Neural progenitor cell (in vitro differentiated cells): ENCODE measurements around the gene SCN9A. TPM values are rescaled to one million over a fixed set of nuclear protein-coding genes. Genes with fewer than 3 reads are reported as not detected.

ENCODE experiments used
- DNase-seq: peaks from one replicate; pipeline ENCODE4 v3.0.0-alpha.2; 2016; ENCODE audit warnings: low spot score
- H2AFZ ChIP-seq: fragments of 200-600 bp; sonication (generic); replicated peaks from 2 replicates; pipeline ENCODE4 v1.6.1; 2016; ENCODE audit warnings: antibody characterized with exemption
- H3F3A ChIP-seq: fragments of 200-600 bp; sonication (generic); 2 replicates; pipeline ENCODE4 v1.6.1; 2016; ENCODE audit warnings: antibody characterized with exemption, low read depth
- H3K27ac ChIP-seq: fragments of 200-600 bp; sonication (generic); 2 replicates; pipeline ENCODE4 v1.5.1; 2016; ENCODE audit warnings: mild to moderate bottlenecking
- H3K27me3 ChIP-seq: fragments of 200-600 bp; sonication (generic); 2 replicates; pipeline ENCODE4 v1.6.1; 2016; ENCODE audit warnings: mild to moderate bottlenecking, moderate library complexity
- H3K36me3 ChIP-seq: fragments of 200-600 bp; sonication (generic); 2 replicates; pipeline ENCODE4 v1.5.1; 2016
- H3K4me1 ChIP-seq: fragments of 200-600 bp; sonication (generic); 2 replicates; pipeline ENCODE4 v1.6.1; 2016; ENCODE audit warnings: mixed run types
- H3K4me2 ChIP-seq: fragments of 200-600 bp; sonication (generic); 2 replicates; pipeline ENCODE4 v1.6.1; 2016
- H3K4me3 ChIP-seq: fragments of 200-600 bp; sonication (generic); 2 replicates; pipeline ENCODE4 v1.5.1; 2016
- H3K79me2 ChIP-seq: fragments of 200-600 bp; sonication (generic); 2 replicates; pipeline ENCODE4 v1.6.1; 2016; ENCODE audit warnings: low read depth
- H3K9ac ChIP-seq: fragments of 200-600 bp; sonication (generic); 2 replicates; pipeline ENCODE4 v1.6.1; 2016
- H3K9me3 ChIP-seq: fragments of 200-600 bp; sonication (generic); 2 replicates; pipeline ENCODE4 v1.5.1; 2016; ENCODE audit warnings: low read depth
- H4K20me1 ChIP-seq: fragments of 200-600 bp; sonication (generic); 2 replicates; pipeline ENCODE4 v1.6.1; 2016; ENCODE audit warnings: low read depth
- H3K27ac Mint-ChIP-seq: 3 replicates; pipeline ENCODE4 v1.8.0; 2021; ENCODE audit warnings: mixed read lengths
- H3K27me3 Mint-ChIP-seq: 2 replicates; pipeline ENCODE4 v1.8.0; 2022; ENCODE audit warnings: low read depth, mild to moderate bottlenecking, inconsistent platforms, moderate library complexity, mixed read lengths; ENCODE audit not compliant: insufficient read depth
- H3K36me3 Mint-ChIP-seq: 3 replicates; pipeline ENCODE4 v1.8.0; 2021; ENCODE audit warnings: mixed read lengths
- H3K4me1 Mint-ChIP-seq: 3 replicates; pipeline ENCODE4 v1.8.0; 2021; ENCODE audit warnings: mixed read lengths
- H3K4me3 Mint-ChIP-seq: 3 replicates; pipeline ENCODE4 v1.8.0; 2021; ENCODE audit warnings: mild to moderate bottlenecking, moderate library complexity, mixed read lengths
- H3K9me3 Mint-ChIP-seq: 3 replicates; pipeline ENCODE4 v1.8.0; 2020; ENCODE audit warnings: mixed read lengths
- EZH2 ChIP-seq: fragments of 200-600 bp; sonication (generic); IDR thresholded peaks from 2 replicates; pipeline ENCODE4 v1.6.1; 2017; ENCODE audit warnings: antibody characterized with exemption, mild to moderate bottlenecking, moderate library complexity
- EZH2phosphoT487 ChIP-seq: fragments of 200-600 bp; sonication (generic); IDR thresholded peaks from 2 replicates; pipeline ENCODE4 v1.6.1; 2017; ENCODE audit warnings: antibody characterized with exemption
- total RNA-seq: library from RNA; depleted of rRNA; stranded (reverse); fragments of >200 nt; gene quantifications from 2 replicates; pipeline ENCODE4 v1.2.3, GENCODE V29; 2015; ENCODE audit warnings: low replicate concordance
- TF ChIP-seq, protein P1 (sequence below): fragments of 200-600 bp; sonication (generic); IDR thresholded peaks from 2 replicates; pipeline ENCODE4 v1.5.1; 2017; ENCODE audit warnings: antibody characterized with exemption, mild to moderate bottlenecking

Gene SCN9A
- total RNA-seq, 1 donor from 2014 or later, result 1.1 TPM

DNA sequence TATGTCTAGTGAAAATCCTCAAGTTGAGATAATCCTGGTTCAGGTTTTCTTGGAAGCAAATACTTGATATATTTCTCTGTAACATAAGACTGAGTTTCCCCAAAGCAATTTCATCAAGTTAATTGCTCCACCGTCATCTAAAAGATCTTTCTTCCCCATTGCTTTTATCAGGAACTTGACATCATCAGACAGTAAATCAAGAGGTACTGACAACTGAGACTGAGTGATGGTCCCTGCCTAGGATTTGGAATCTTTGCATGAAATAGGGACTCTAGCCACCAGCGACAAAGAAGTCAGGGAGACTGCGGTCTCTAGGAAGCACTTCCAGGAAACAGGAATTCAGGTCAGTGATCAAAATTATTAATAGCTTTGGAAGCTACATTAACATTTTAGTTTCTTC, 204.5 kb downstream of the SCN9A start:
- TF ChIP-seq EZH2, result no peak
- TF ChIP-seq EZH2phosphoT487, result no peak
- TF ChIP-seq, protein P1, sequence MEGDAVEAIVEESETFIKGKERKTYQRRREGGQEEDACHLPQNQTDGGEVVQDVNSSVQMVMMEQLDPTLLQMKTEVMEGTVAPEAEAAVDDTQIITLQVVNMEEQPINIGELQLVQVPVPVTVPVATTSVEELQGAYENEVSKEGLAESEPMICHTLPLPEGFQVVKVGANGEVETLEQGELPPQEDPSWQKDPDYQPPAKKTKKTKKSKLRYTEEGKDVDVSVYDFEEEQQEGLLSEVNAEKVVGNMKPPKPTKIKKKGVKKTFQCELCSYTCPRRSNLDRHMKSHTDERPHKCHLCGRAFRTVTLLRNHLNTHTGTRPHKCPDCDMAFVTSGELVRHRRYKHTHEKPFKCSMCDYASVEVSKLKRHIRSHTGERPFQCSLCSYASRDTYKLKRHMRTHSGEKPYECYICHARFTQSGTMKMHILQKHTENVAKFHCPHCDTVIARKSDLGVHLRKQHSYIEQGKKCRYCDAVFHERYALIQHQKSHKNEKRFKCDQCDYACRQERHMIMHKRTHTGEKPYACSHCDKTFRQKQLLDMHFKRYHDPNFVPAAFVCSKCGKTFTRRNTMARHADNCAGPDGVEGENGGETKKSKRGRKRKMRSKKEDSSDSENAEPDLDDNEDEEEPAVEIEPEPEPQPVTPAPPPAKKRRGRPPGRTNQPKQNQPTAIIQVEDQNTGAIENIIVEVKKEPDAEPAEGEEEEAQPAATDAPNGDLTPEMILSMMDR, result no peak
- H3K27ac Mint-ChIP-seq, result no peak overlapping the region
- H3K79me2 ChIP-seq, result no peaks in the 10 kb centered on the region

DNA sequence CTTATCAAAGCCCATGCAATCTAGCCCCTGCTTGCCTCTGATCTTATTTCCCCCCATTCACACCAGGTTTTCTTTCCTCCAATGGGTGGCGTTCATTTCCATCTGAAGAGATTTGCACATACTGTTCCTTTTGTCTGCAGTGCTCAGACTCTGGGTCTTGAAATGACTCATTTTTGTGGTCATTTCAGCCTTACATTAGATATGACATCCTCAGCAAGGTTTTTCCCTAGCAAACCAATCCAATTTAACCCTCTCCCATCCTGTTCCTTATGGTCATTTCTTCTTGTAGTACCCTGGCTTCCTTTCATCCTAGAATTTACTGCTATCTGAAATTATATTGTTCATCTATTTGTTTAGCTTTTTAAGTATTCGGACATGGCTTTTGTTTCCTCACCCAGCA, 205.4 kb downstream of the SCN9A start:
- H3K4me1 Mint-ChIP-seq, result peaks cover 12% of the 10 kb centered on the region

More for the DNA sequence above, 204.5 kb downstream of the SCN9A start:
- H3K4me2 ChIP-seq, result no peak overlapping the region
- H3K27ac ChIP-seq, result no peak overlapping the region
- Mint-ChIP-seq H3K9me3 (no peaks in the 10 kb centered on the region), H3K36me3 (no peaks in the 10 kb centered on the region), H3K4me3 (no peak overlapping the region), H3K4me1 (peaks cover 11% of the 10 kb centered on the region), H3K27me3 (peaks cover 2% of the 10 kb centered on the region)
- H3K36me3 ChIP-seq, result no peaks in the 10 kb centered on the region
- H3F3A ChIP-seq, result no peaks in the 10 kb centered on the region
- H3K9me3 ChIP-seq, result no peaks in the 10 kb centered on the region
- H4K20me1 ChIP-seq, result no peaks in the 10 kb centered on the region
- peaks cover 6% of the 10 kb centered on the region for H3K4me1 ChIP-seq
- H3K9ac ChIP-seq, result no peak overlapping the region
- no peak overlapping the region for H2AFZ ChIP-seq
- no peak overlapping the region for H3K4me3 ChIP-seq
- no peak for DNase-seq
- no peaks in the 10 kb centered on the region for H3K27me3 ChIP-seq

DNA sequence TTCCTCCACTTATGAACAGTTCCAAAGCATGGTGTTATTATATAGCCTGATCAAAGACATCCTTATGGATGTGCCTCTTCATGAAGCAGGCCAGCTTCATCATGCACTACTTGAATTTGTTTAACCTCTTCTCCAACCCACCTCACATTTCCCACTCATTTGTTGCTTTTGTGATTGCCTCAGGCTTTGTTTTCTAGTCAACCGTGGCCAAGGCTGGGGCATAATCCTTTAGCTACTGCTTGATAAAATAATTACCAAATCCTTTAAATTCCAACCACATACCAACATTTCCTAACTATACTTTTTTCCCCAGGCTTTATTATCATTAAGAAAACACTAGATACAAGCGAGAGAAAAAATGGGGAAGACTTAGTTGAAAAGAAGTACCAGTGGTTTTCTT, 208.3 kb downstream of the SCN9A start:
- Histone ChIP-seq H3K9ac (no peak overlapping the region), H3K36me3 (no peaks in the 10 kb centered on the region), H2AFZ (peak overlapping the region; percentile 67), H3K4me2 (peak overlapping the region; percentile 12), H3K27me3 (no peaks in the 10 kb centered on the region), H3K9me3 (no peaks in the 10 kb centered on the region), H4K20me1 (no peaks in the 10 kb centered on the region), H3F3A (no peaks in the 10 kb centered on the region), H3K27ac (no peak overlapping the region), H3K4me1 (peaks cover 6% of the 10 kb centered on the region), H3K4me3 (no peak overlapping the region), H3K79me2 (no peaks in the 10 kb centered on the region)
- Mint-ChIP-seq H3K36me3 (no peaks in the 10 kb centered on the region), H3K4me1 (peaks cover 12% of the 10 kb centered on the region), H3K27me3 (no peaks in the 10 kb centered on the region), H3K4me3 (no peak overlapping the region), H3K9me3 (no peaks in the 10 kb centered on the region), H3K27ac (no peak overlapping the region)
- TF ChIP-seq, protein P1, result no peak
- TF ChIP-seq EZH2 (no peak), EZH2phosphoT487 (no peak)
- DNase-seq, result peak; percentile 29

More for the DNA sequence above, 205.4 kb downstream of the SCN9A start:
- no peak for DNase-seq
- TF ChIP-seq, protein P1, result no peak
- no peak for TF ChIP-seq EZH2phosphoT487
- no peak for TF ChIP-seq EZH2
- no peaks in the 10 kb centered on the region for H3K36me3 ChIP-seq
- Mint-ChIP-seq H3K9me3 (no peaks in the 10 kb centered on the region), H3K27ac (no peak overlapping the region), H3K4me3 (no peak overlapping the region), H3K27me3 (peaks cover 2% of the 10 kb centered on the region), H3K36me3 (no peaks in the 10 kb centered on the region)
- no peak overlapping the region for H3K4me3 ChIP-seq
- H3K79me2 ChIP-seq, result no peaks in the 10 kb centered on the region
- no peaks in the 10 kb centered on the region for H3F3A ChIP-seq
- no peak overlapping the region for H3K27ac ChIP-seq
- H3K4me2 ChIP-seq, result no peak overlapping the region
- no peaks in the 10 kb centered on the region for H3K27me3 ChIP-seq
- H3K9ac ChIP-seq, result no peak overlapping the region
- H3K9me3 ChIP-seq, result no peaks in the 10 kb centered on the region
- H3K4me1 ChIP-seq, result peaks cover 6% of the 10 kb centered on the region
- H2AFZ ChIP-seq, result no peak overlapping the region
- H4K20me1 ChIP-seq, result no peaks in the 10 kb centered on the region
